Measurements from ENCODE around the gene KRTAP29-1. TPM values are rescaled to one million over a fixed set of nuclear protein-coding genes. Genes with fewer than 3 reads are reported as not detected.

Gene KRTAP29-1
- total RNA-seq, 2 experiments from 2014 or later = not detected

DNA sequence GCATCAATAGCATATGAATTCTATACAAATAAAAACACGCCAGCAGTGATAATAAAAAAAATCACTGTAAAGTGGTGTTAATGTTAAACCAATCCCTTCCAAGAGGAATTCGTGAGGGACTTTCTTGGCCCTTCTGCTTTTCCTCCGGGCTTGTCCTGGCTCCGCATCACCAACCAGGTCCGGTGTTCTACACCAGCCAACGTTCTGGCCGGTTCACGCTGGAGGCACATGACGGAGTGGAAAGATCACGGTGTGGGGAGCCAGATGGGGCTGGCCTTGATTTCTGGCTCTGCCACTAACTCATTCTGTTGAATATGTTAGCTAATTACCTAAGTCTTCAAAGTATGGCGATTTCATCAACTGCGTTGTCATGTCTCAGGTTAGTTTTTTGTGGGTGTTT lies 1.4 kb upstream of the KRTAP29-1 start:
- TF ChIP-seq CTCF (IDR thresholded peaks at IDR 0.05) = no peak
- H3K27me3 Mint-ChIP-seq = no peaks in the 10 kb centered on the region
- POLR2A ChIA-PET = no interaction called here
- H3K4me1 ChIP-seq (ENCODE audit: insufficient read depth, low read length) = peaks cover 27% of the 10 kb centered on the region
- intact Hi-C loops (cut with DNase I, micrococcal nuclease) = no loop called here
- H3K36me3 Mint-ChIP-seq (ENCODE audit: low read depth) = peaks cover 7% of the 10 kb centered on the region
- no peak overlapping the region for H3K27ac ChIP-seq (ENCODE audit: low read depth in 1 of 2, low read length in 2 of 2)
- H3K4me3 ChIP-seq (ENCODE audit: low read length) = no peak overlapping the region
- H3K4me3 Mint-ChIP-seq = no peak overlapping the region
- no peaks in the 10 kb centered on the region for H3K36me3 ChIP-seq (ENCODE audit: insufficient read depth, low read length)
- DNase-seq (no peak), ATAC-seq (ENCODE audit: poor library complexity) (no peak)
- CTCF ChIA-PET = interaction anchor here (0.6 kb wide), 1 partner anchor 266 kb away, joined by 3 read pairs; no protein-coding TSS in a partner anchor
- no peaks in the 10 kb centered on the region for H3K27me3 ChIP-seq (ENCODE audit: control insufficient read depth in 1 of 2, insufficient read depth in 2 of 2, low read length in 2 of 2)
- peaks cover 52% of the 10 kb centered on the region for H3K4me1 Mint-ChIP-seq (ENCODE audit: low read depth)
- H3K9me3 ChIP-seq (ENCODE audit: control insufficient read depth in 1 of 2, insufficient read depth in 1 of 2, low read length in 2 of 2) = peaks cover 0 to 3% of the 10 kb centered on the region in 2 experiments
- peaks cover 3% of the 10 kb centered on the region for H3K9me3 Mint-ChIP-seq
- peak overlapping the region; percentile 28 for H3K27ac Mint-ChIP-seq

DNA sequence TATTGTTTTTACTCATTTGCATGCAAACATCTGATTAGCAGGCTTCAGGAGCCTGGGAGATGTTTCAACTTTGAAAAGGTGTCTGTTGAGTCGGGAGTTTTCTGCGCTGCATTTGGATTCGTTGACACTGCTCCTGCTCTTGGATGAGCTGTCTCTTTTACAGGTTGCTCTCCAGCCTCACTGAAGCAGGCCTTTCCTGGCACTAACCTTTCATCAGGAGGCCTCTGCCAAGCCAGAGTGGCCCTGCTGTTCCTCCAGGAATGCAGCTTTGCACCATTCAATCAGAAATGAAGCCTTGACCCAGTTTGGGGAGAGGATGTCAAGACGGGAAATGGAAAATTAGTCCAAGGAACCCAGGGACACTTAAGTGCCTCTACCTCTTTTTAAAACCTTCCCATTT lies 330 bp upstream of the KRTAP29-1 start:
- no peak for ATAC-seq (ENCODE audit: poor library complexity)
- Histone ChIP-seq H3K27ac (ENCODE audit: low read depth in 1 of 2, low read length in 2 of 2) (no peak overlapping the region), H3K9me3 (ENCODE audit: control insufficient read depth in 1 of 2, insufficient read depth in 1 of 2, low read length in 2 of 2) (peaks cover 0 to 3% of the 10 kb centered on the region in 2 experiments), H3K36me3 (ENCODE audit: insufficient read depth, low read length) (no peaks in the 10 kb centered on the region), H3K27me3 (ENCODE audit: control insufficient read depth in 1 of 2, insufficient read depth in 2 of 2, low read length in 2 of 2) (no peaks in the 10 kb centered on the region), H3K4me3 (ENCODE audit: low read length) (no peak overlapping the region), H3K4me1 (ENCODE audit: insufficient read depth, low read length) (peaks cover 16% of the 10 kb centered on the region)
- CTCF ChIA-PET = no interaction called here
- intact Hi-C loops (cut with DNase I, micrococcal nuclease) = no loop called here
- Mint-ChIP-seq H3K27ac (no peak overlapping the region), H3K36me3 (ENCODE audit: low read depth) (no peaks in the 10 kb centered on the region), H3K4me1 (ENCODE audit: low read depth) (peaks cover 41% of the 10 kb centered on the region), H3K27me3 (no peaks in the 10 kb centered on the region), H3K4me3 (no peak overlapping the region), H3K9me3 (peaks cover 3% of the 10 kb centered on the region)
- TF ChIP-seq CTCF (IDR thresholded peaks at IDR 0.05) = no peak
- POLR2A ChIA-PET = no interaction called here
- no peak for DNase-seq

- ATAC-seq (ENCODE audit: poor library complexity) (no peak), DNase-seq (no peak)
- POLR2A ChIA-PET = no interaction called here
- CTCF ChIA-PET = interaction anchor here (0.8 to 0.9 kb wide), 2 partner anchors 21 to 42 kb away, joined by 3 to 4 read pairs; no protein-coding TSS in a partner anchor
- no peak overlapping the region for H3K4me3 Mint-ChIP-seq
- intact Hi-C loops (cut with DNase I, micrococcal nuclease) = no loop called here
- H3K27me3 Mint-ChIP-seq = no peaks in the 10 kb centered on the region
- H3K27ac Mint-ChIP-seq = no peak overlapping the region
- H3K9me3 Mint-ChIP-seq = peaks cover 3% of the 10 kb centered on the region
- TF ChIP-seq CTCF (IDR thresholded peaks at IDR 0.05) = no peak
- H3K4me1 ChIP-seq (ENCODE audit: insufficient read depth, low read length) = no peaks in the 10 kb centered on the region
- H3K36me3 ChIP-seq (ENCODE audit: insufficient read depth, low read length) = no peaks in the 10 kb centered on the region
- H3K27me3 ChIP-seq (ENCODE audit: control insufficient read depth in 1 of 2, insufficient read depth in 2 of 2, low read length in 2 of 2) = no peaks in the 10 kb centered on the region
- H3K9me3 ChIP-seq (ENCODE audit: control insufficient read depth in 1 of 2, insufficient read depth in 1 of 2, low read length in 2 of 2) = peaks cover 0 to 3% of the 10 kb centered on the region in 2 experiments
- no peak overlapping the region for H3K4me3 ChIP-seq (ENCODE audit: low read length)
- peaks cover 24% of the 10 kb centered on the region for H3K4me1 Mint-ChIP-seq (ENCODE audit: low read depth)
- no peaks in the 10 kb centered on the region for H3K36me3 Mint-ChIP-seq (ENCODE audit: low read depth)
- H3K27ac ChIP-seq (ENCODE audit: low read depth in 1 of 2, low read length in 2 of 2) = no peak overlapping the region
These were observed 1.4 kb downstream of the KRTAP29-1 start for GRCh38 chr17:41301204-41301790.
